GM12878 (cell line): ENCODE results near the gene TMEM44. TPM values are rescaled to one million over a fixed set of nuclear protein-coding genes. Genes with fewer than 3 reads are reported as not detected.

Experiments
- ATAC-seq: fragments of 200-7000 bp; cut with Tn5 transposase; 3 replicates; pipeline ENCODE4 v1.9.1; 2020; ENCODE audit warnings: mild to moderate bottlenecking, moderate library complexity
- BruUV-seq: library from RNA; stranded (reverse); fragments of 400-500 nt; replicated peaks from 2 replicates; lab custom pipeline; 2021; lab: Mats Ljungman, UMichigan
- CTCF ChIA-PET: fragments of 300-600 bp; sonication (Branson Sonifier 250); formaldehyde crosslinking; extraction: SDS; loops from one replicate; lab custom pipeline; 2021; ENCODE audit warnings: inconsistent platforms; lab: Yijun Ruan, JAX
- POLR2A ChIA-PET: fragments of 350-600 bp; formaldehyde crosslinking; extraction: SDS; loops from one replicate; lab custom pipeline; 2021; ENCODE audit warnings: inconsistent platforms; lab: Charles Lee
- RAD21 ChIA-PET: fragments of 300-600 bp; sonication (Branson Sonifier 250); formaldehyde crosslinking; loops from one replicate; lab custom pipeline; 2023; ENCODE audit warnings: antibody characterized with exemption; ENCODE audit not compliant: unreplicated experiment; lab: Charles Lee
- SMC1A ChIA-PET: fragments of 300-600 bp; sonication (Branson Sonifier 250); formaldehyde crosslinking; loops from one replicate; lab custom pipeline; 2023; ENCODE audit not compliant: unreplicated experiment, uncharacterized antibody; lab: Charles Lee
- DNase-seq: peaks from one replicate; pipeline ENCODE4 v3.0.0-alpha.2; 2011; ENCODE audit warnings: low read depth, low spot score
- FAIRE-seq: peaks from 3 replicates; lab custom pipeline; 2011; peaks lifted over from hg19 to GRCh38; lab: Jason Lieb, UNC
- H2AFZ ChIP-seq: 2 replicates; pipeline ENCODE4 v1.6.0; 2011; ENCODE audit warnings: low read depth, low read length, control low read depth; ENCODE audit not compliant: control insufficient read depth
- H3K27ac ChIP-seq: 2 replicates; pipeline ENCODE4 v1.5.1; 2011; ENCODE audit warnings: control low read depth; ENCODE audit not compliant: control insufficient read depth, insufficient read depth
- H3K27me3 ChIP-seq, 2 experiments: replicated peaks in 1 of 2; 2 replicates each; pipeline versions ENCODE4 v1.6.0 to v1.6.1; 2011; ENCODE audit warnings: low read length in 1 of 2; ENCODE audit not compliant: control insufficient read depth in 2 of 2, insufficient read depth in 2 of 2
- H3K36me3 ChIP-seq, 2 experiments: 2 replicates each; pipeline ENCODE4 v1.5.1; 2011; ENCODE audit warnings: low read length in 1 of 2; ENCODE audit not compliant: control insufficient read depth in 2 of 2, insufficient read depth in 2 of 2
- H3K4me1 ChIP-seq: 2 replicates; pipeline ENCODE4 v1.6.1; 2011; ENCODE audit warnings: mild to moderate bottlenecking, low read length, moderate library complexity, mixed read lengths; ENCODE audit not compliant: control insufficient read depth, insufficient read depth
- H3K4me2 ChIP-seq: 2 replicates; pipeline ENCODE4 v1.6.0; 2011; ENCODE audit warnings: control low read depth; ENCODE audit not compliant: control insufficient read depth, insufficient read depth
- H3K4me3 ChIP-seq: fragments of 200-600 bp; sonication (generic); 2 replicates; pipeline ENCODE4 v1.5.1; 2016
- H3K79me2 ChIP-seq: 2 replicates; pipeline ENCODE4 v1.6.0; 2011; ENCODE audit warnings: low read length; ENCODE audit not compliant: control insufficient read depth, insufficient read depth
- H3K9ac ChIP-seq: 2 replicates; pipeline ENCODE4 v1.8.0; 2011; ENCODE audit warnings: low read length, control low read depth, mixed read lengths; ENCODE audit not compliant: control insufficient read depth, insufficient read depth
- H3K9me3 ChIP-seq: replicated peaks from 3 replicates; pipeline ENCODE4 v1.5.1; 2011; ENCODE audit warnings: mild to moderate bottlenecking, low read length; ENCODE audit not compliant: control insufficient read depth, insufficient read depth
- H4K20me1 ChIP-seq: 2 replicates; pipeline ENCODE4 v1.6.0; 2011; ENCODE audit not compliant: control insufficient read depth, insufficient read depth
- FOXM1 ChIP-seq: IDR thresholded peaks from 2 replicates; pipeline ENCODE4 v1.6.1; 2012; ENCODE audit warnings: low read depth, mild to moderate bottlenecking, inconsistent platforms, low read length, moderate library complexity
- HCFC1 ChIP-seq: fragments of 150-350 bp; IDR thresholded peaks from 2 replicates; pipeline ENCODE4 v1.6.1; 2014; ENCODE audit warnings: low read length
- JUNB ChIP-seq: IDR thresholded peaks from 2 replicates; pipeline ENCODE4 v1.6.1; 2016; ENCODE audit warnings: antibody characterized with exemption, mild to moderate bottlenecking
- KDM1A ChIP-seq: fragments of 200-600 bp; sonication (generic); IDR thresholded peaks from 2 replicates; pipeline ENCODE4 v1.6.1; 2016; ENCODE audit warnings: borderline replicate concordance
- NFYA ChIP-seq: IDR thresholded peaks from 2 replicates; pipeline ENCODE4 v1.6.1; 2011; ENCODE audit warnings: low read depth, mild to moderate bottlenecking, low read length, improper control_type of control experiment, borderline replicate concordance
- PAX8 ChIP-seq: fragments of 450-650 bp; IDR thresholded peaks from 2 replicates; pipeline ENCODE4 v1.6.1; 2017; ENCODE audit warnings: mild to moderate bottlenecking, moderate library complexity
- RUNX3 ChIP-seq: IDR thresholded peaks from 2 replicates; pipeline ENCODE4 v1.6.1; 2012; ENCODE audit warnings: low read length, inconsistent platforms
- SP1 ChIP-seq: IDR thresholded peaks from one replicate; pipeline ENCODE4 v1.6.1; 2011; ENCODE audit warnings: low read depth, low read length
- TCF3 ChIP-seq: IDR thresholded peaks from 2 replicates; pipeline ENCODE4 v1.6.1; 2012; ENCODE audit warnings: low read depth, mild to moderate bottlenecking, low read length, borderline replicate concordance; ENCODE audit not compliant: insufficient read depth
- USF2 ChIP-seq: IDR thresholded peaks from 2 replicates; pipeline ENCODE4 v1.6.1; 2011; ENCODE audit warnings: low read depth, low read length, improper control_type of control experiment, borderline replicate concordance
- WRNIP1 ChIP-seq: IDR thresholded peaks from 2 replicates; pipeline ENCODE4 v1.6.1; 2011; ENCODE audit warnings: low read depth, low read length, improper control_type of control experiment, borderline replicate concordance
- ZBTB11 ChIP-seq: fragments of 450-650 bp; formaldehyde crosslinking; IDR thresholded peaks from 2 replicates; pipeline ENCODE4 v1.5.0; 2022; ENCODE audit warnings: mild to moderate bottlenecking, missing genetic modification characterization
- ZBTB33 ChIP-seq: fragments of 450-650 bp; IDR thresholded peaks from 2 replicates; pipeline ENCODE4 v1.6.1; 2017; ENCODE audit warnings: mild to moderate bottlenecking
- ZNF274 ChIP-seq: IDR thresholded peaks from one replicate; pipeline ENCODE4 v1.8.0; 2011; ENCODE audit not compliant: insufficient read length, insufficient read depth
- WGBS: methylation state at CpG from one replicate; pipeline ENCODE4 v1.1.6; 2016; ENCODE audit warnings: low lambda C conversion rate; ENCODE audit not compliant: insufficient replicate concordance, insufficient coverage; ENCODE audit errors: missing lambda C conversion rate; 5-methylcytosine and 5-hydroxymethylcytosine counted together
- in situ Hi-C: fragments of 300-500 bp; cut with MboI; formaldehyde crosslinking; loops from 9 replicates; pipeline ENCODE4 v1.14.3; 2018; ENCODE audit warnings: mixed read lengths
- intact Hi-C: fragments of 100-400 bp; cut with micrococcal nuclease; formaldehyde crosslinking; loops from one replicate; pipeline ENCODE4 v1.14.2; 2022; ENCODE audit not compliant: unreplicated experiment
- polyA plus RNA-seq, 11 experiments: library from polyadenylated mRNA; depleted of rRNA in 4 of 11; unstranded in 6 of 11; stranded (reverse) in 5 of 11; fragments of >200 nt; fragmentation: Nextera tagmentation in 4 of 11; fragmentation: Illumina TruSeq in 1 of 11; extraction: Ambion mirVana in 4 of 11; extraction: Trizol in 1 of 11; gene quantifications; 1 replicate in 1 of 11; 2 replicates in 10 of 11; pipeline versions ENCODE4 v1.2.1 to v1.2.3, GENCODE V29; 2011 to 2016; ENCODE audit warnings: inconsistent platforms in 2 of 11, missing spikeins in 2 of 11, low read depth in 1 of 11
- total RNA-seq, 4 experiments: library from RNA; depleted of rRNA in 3 of 4; stranded (reverse); fragments of >200 nt in 3 of 4; fragmentation: Illumina TruSeq in 1 of 4; extraction: Trizol in 1 of 4; gene quantifications; 2 replicates each; pipeline versions ENCODE4 v1.2.1 to v1.2.3, GENCODE V29; 2013 to 2021

Gene TMEM44
- total and polyA plus RNA-seq, 10 of the 15 experiments (the other 5 are each of a cell fraction or from before 2014, with no cell fraction given): 0.57 to 8.3 (median 3.6) TPM

GRCh38 chr3:194587438-194587931 lies 45.7 kb downstream of the TMEM44 start:
- H4K20me1 ChIP-seq: no peaks in the 10 kb centered on the region
- RAD21 ChIA-PET: interaction anchor here (1.5 kb wide), 1 partner anchor 115 kb away, joined by 7 read pairs; no protein-coding TSS in a partner anchor
- H3K4me3 ChIP-seq: no peak overlapping the region
- no peaks in the 10 kb centered on the region for H3K9me3 ChIP-seq
- POLR2A ChIA-PET: no interaction called here
- H3K36me3 ChIP-seq: 0 out of 4 replicates have a peak, but pooled peaks cover 0 to 3% of the 10 kb centered on the region in 2 experiments
- 79% methylated on average over 14 of the region's 14 CpGs for WGBS
- no peak for DNase-seq
- in situ Hi-C loops (loop anchor here (5.0 kb wide), 1 partner anchor 105 kb away; no protein-coding TSS in a partner anchor), intact Hi-C loops (no loop called here)
- ATAC-seq: no peak
- H2AFZ ChIP-seq: no peak overlapping the region
- no peak overlapping the region for H3K4me2 ChIP-seq
- no peaks in the 10 kb centered on the region; the same call in 1 of the 2 replicates for H3K4me1 ChIP-seq
- BruUV-seq: no TSS peak
- CTCF ChIA-PET: interaction anchor here (0.9 to 10.0 kb wide), 4 partner anchors 13 to 120 kb away, joined by 3 to 131 read pairs (median 4); no protein-coding TSS in a partner anchor
- FAIRE-seq: no peak
- H3K9ac ChIP-seq: no peak overlapping the region
- SMC1A ChIA-PET: interaction anchor here (2.2 kb wide), 1 partner anchor 115 kb away, joined by 6 read pairs; no protein-coding TSS in a partner anchor
- TF ChIP-seq ZNF274: no peak
- no peak for TF ChIP-seq ZBTB33
- no peak for TF ChIP-seq JUNB
- TF ChIP-seq USF2: no peak
- no peak for TF ChIP-seq TCF3
- TF ChIP-seq SP1: no peak
- TF ChIP-seq FOXM1: no peak
- TF ChIP-seq ZBTB11 (CRISPR knock-in tag): no peak
- no peak for TF ChIP-seq KDM1A
- TF ChIP-seq NFYA: no peak
- no peak for TF ChIP-seq RUNX3
- TF ChIP-seq PAX8: no peak
- TF ChIP-seq WRNIP1: no peak
- TF ChIP-seq HCFC1: no peak
- no peak overlapping the region for H3K27ac ChIP-seq
- H3K79me2 ChIP-seq: peaks cover 14% of the 10 kb centered on the region
- H3K27me3 ChIP-seq: no peaks in the 10 kb centered on the region
